Breast epithelium (tissue), 4 donors: ENCODE results near the gene IFNA1. TPM values are rescaled to one million over a fixed set of nuclear protein-coding genes. Genes with fewer than 3 reads are reported as not detected.

Source experiments
- DNase-seq, 2 donors: peaks; one replicate each; pipeline ENCODE4 v3.0.0-alpha.2; 2019; ENCODE audit warnings: low spot score in 2 of 2
- H3K27ac ChIP-seq, 2 donors: fragments of 200-600 bp; sonication (generic) in 1 of 2; one replicate each; pipeline ENCODE4 v1.5.1; 2016 to 2019; ENCODE audit warnings: mild to moderate bottlenecking in 1 of 2
- H3K27me3 ChIP-seq, 2 donors: fragments of 200-600 bp; sonication (generic) in 1 of 2; one replicate each; pipeline versions ENCODE4 v1.5.1 to v1.6.0; 2017 to 2019; ENCODE audit warnings: control low read depth in 1 of 2, mild to moderate bottlenecking in 1 of 2
- H3K36me3 ChIP-seq: fragments of 200-600 bp; one replicate; pipeline ENCODE4 v1.5.1; 2019
- H3K4me1 ChIP-seq, 2 donors: fragments of 200-600 bp; sonication (generic); one replicate each; pipeline ENCODE4 v1.5.1; 2016 to 2019; ENCODE audit warnings: control low read depth in 1 of 2
- H3K4me3 ChIP-seq, 3 donors: fragments of 200-600 bp; sonication (generic); 1 replicate in 2 of 3; 2 replicates in 1 of 3; pipeline ENCODE4 v1.5.1; 2016 to 2019; ENCODE audit warnings: mild to moderate bottlenecking in 3 of 3, moderate library complexity in 2 of 3
- H3K9me3 ChIP-seq, 2 donors: fragments of 200-600 bp; sonication (generic) in 1 of 2; one replicate each; pipeline ENCODE4 v1.5.1; 2016 to 2019; ENCODE audit warnings: control low read depth in 1 of 2
- CTCF ChIP-seq, 3 donors: fragments of 450-650 bp; IDR thresholded peaks; one replicate each; pipeline ENCODE4 v1.5.1; 2016 to 2017; ENCODE audit warnings: antibody characterized with exemption in 3 of 3, mild to moderate bottlenecking in 3 of 3, moderate library complexity in 3 of 3
- POLR2A ChIP-seq: fragments of 450-650 bp; IDR thresholded peaks from one replicate; pipeline ENCODE4 v1.6.1; 2016; ENCODE audit warnings: antibody characterized with exemption, mild to moderate bottlenecking, moderate library complexity
- POLR2AphosphoS5 ChIP-seq, 3 donors: sonication (generic); formaldehyde crosslinking; IDR thresholded peaks; one replicate each; pipeline ENCODE4 v1.6.1; 2017; ENCODE audit warnings: antibody characterized with exemption in 3 of 3
- intact Hi-C: fragments of 100-400 bp; cut with DNase I; formaldehyde crosslinking; loops from one replicate; pipeline ENCODE4 v1.15.1; 2023; ENCODE audit warnings: low total_unique reads
- total RNA-seq, 3 donors: library from RNA; depleted of rRNA; stranded (reverse); fragments of >200 nt; gene quantifications; one replicate each; pipeline ENCODE4 v1.1.0, GENCODE V29; 2016

IFNA1 gene
- total RNA-seq = not detected

GRCh38 chr9:21440139-21440538, at the start of gene IFNA1:
Gene IFNA1, plus strand, starts transcription at chr9:21440439. Its CDS starts 69 bp downstream, at chr9:21440508.
- no peaks in the 10 kb centered on the region for H3K4me1 ChIP-seq
- intact Hi-C loops = no loop called here
- H3K27ac ChIP-seq = no peak within 1 kb of the TSS
- H3K4me3 ChIP-seq = no peak within 1 kb of the TSS
- no peaks in the 10 kb centered on the region for H3K9me3 ChIP-seq
- no peaks in the 10 kb centered on the region for H3K27me3 ChIP-seq
- TF ChIP-seq POLR2A (no peak), POLR2AphosphoS5 (IDR thresholded peaks at IDR 0.05) (no peak), CTCF (IDR thresholded peaks at IDR 0.05) (no peak)
- no peak for DNase-seq
- no peaks in the 10 kb centered on the region for H3K36me3 ChIP-seq

DNA sequence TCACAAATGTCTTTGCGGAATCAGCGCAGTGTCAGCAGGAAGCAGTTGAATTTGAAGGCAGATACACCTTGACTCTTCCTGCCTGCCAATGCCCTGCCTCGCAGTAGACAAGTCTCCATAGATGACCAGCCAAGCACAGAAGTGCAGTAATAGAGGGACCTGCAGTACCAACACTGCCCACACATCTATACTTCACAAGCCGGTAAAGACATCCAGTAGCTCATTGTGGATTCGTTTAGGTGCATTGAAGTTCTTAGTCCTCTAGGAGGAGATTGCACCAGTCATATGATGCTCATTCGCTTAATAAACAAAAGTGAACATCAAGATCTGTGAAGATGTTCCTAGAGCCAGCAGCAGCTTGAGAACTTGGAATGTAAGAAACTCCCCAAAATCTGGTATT, 48.0 kb upstream of the IFNA1 start:
- Histone ChIP-seq H3K27me3 (peaks cover 0 to 60% of the 10 kb centered on the region in 2 donors), H3K27ac (no peak overlapping the region), H3K4me3 (no peak overlapping the region), H3K36me3 (no peaks in the 10 kb centered on the region), H3K4me1 (no peaks in the 10 kb centered on the region), H3K9me3 (no peaks in the 10 kb centered on the region)
- DNase-seq = no peak
- intact Hi-C loops = no loop called here
- TF ChIP-seq POLR2AphosphoS5 (IDR thresholded peaks at IDR 0.05) = no peak
- TF ChIP-seq POLR2A = no peak
- peak in 1 of 3 donors; percentile 24 for TF ChIP-seq CTCF (IDR thresholded peaks at IDR 0.05)

- Histone ChIP-seq H3K36me3 (no peaks in the 10 kb centered on the region), H3K27ac (no peak overlapping the region), H3K9me3 (no peaks in the 10 kb centered on the region), H3K27me3 (peaks cover 0 to 69% of the 10 kb centered on the region in 2 donors), H3K4me3 (peak overlapping the region; percentile 41 to 65 (median 45)), H3K4me1 (no peaks in the 10 kb centered on the region)
- TF ChIP-seq POLR2AphosphoS5 (IDR thresholded peaks at IDR 0.05) = no peak
- TF ChIP-seq CTCF (IDR thresholded peaks at IDR 0.05) = peak; percentile 24 to 77 (median 41)
- TF ChIP-seq POLR2A = no peak
- DNase-seq = no peak
- intact Hi-C loops = loop anchor here (5.0 kb wide), 1 partner anchor 69 kb away; no protein-coding TSS in a partner anchor
Observed at GRCh38 chr9:21395778-21396717, 44.2 kb upstream of the IFNA1 start.

GRCh38 chr9:21398955-21399489, 41.2 kb upstream of the IFNA1 start:
- Histone ChIP-seq H3K4me3 (no peak overlapping the region), H3K9me3 (no peaks in the 10 kb centered on the region), H3K36me3 (no peaks in the 10 kb centered on the region), H3K4me1 (peaks cover 0 to 4% of the 10 kb centered on the region in 2 donors), H3K27me3 (peaks cover 0 to 61% of the 10 kb centered on the region in 2 donors), H3K27ac (no peak overlapping the region)
- no peak for TF ChIP-seq CTCF (IDR thresholded peaks at IDR 0.05)
- TF ChIP-seq POLR2AphosphoS5 (IDR thresholded peaks at IDR 0.05) = no peak
- TF ChIP-seq POLR2A = no peak
- DNase-seq = no peak
- intact Hi-C loops = loop anchor here (5.0 kb wide), 1 partner anchor 72 kb away; no protein-coding TSS in a partner anchor

DNA sequence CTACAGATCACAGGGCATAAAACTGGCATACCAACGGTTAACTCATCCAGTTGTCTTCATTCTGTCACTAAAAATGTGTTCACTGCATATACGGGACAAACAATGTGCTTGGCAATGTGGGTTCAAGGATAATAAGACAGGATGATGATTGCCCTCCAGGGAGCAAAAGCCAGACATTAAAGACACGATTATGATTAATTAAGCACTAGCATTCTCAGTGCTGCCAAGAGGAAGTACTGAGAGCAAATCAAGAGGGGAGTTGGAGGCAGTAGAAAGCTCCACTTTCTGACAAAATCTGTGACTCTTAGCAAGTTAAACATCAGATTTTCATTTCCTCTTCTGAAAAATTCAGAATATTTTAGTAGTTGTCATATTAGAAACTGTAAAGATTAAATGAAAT, 40.3 kb upstream of the IFNA1 start:
- intact Hi-C loops = loop anchor here (5.0 kb wide), 1 partner anchor 73 kb away; no protein-coding TSS in a partner anchor
- Histone ChIP-seq H3K4me3 (no peak overlapping the region), H3K4me1 (peaks cover 0 to 4% of the 10 kb centered on the region in 2 donors), H3K36me3 (no peaks in the 10 kb centered on the region), H3K27ac (no peak overlapping the region), H3K9me3 (no peaks in the 10 kb centered on the region), H3K27me3 (peaks cover 0 to 59% of the 10 kb centered on the region in 2 donors)
- no peak for DNase-seq
- TF ChIP-seq CTCF (IDR thresholded peaks at IDR 0.05) (no peak), POLR2A (no peak), POLR2AphosphoS5 (IDR thresholded peaks at IDR 0.05) (no peak)
